HG03280 (cell line): ENCODE measurements around the gene MTMR10.

ENCODE experiments used
- ATAC-seq: cut with Tn5 transposase; IDR thresholded peaks from one replicate; pipeline ENCODE4 v1.9.1; 2021; ENCODE audit warnings: mild to moderate bottlenecking, moderate library complexity; ENCODE audit not compliant: unreplicated experiment

MTMR10 gene

GRCh38 chr15:30962079-30962478 is 29.3 kb downstream of the MTMR10 start:
- ATAC-seq = no peak

GRCh38 chr15:30958219-30958618 is 33.2 kb downstream of the MTMR10 start:
- no peak for ATAC-seq

GRCh38 chr15:30956216-30957124 is 35.0 kb downstream of the MTMR10 start:
- no peak for ATAC-seq

- no peak for ATAC-seq
Measured at GRCh38 chr15:30954674-30955073, 36.8 kb downstream of the MTMR10 start.

GRCh38 chr15:30953731-30954378 is 37.6 kb downstream of the MTMR10 start:
- ATAC-seq = no peak

GRCh38 chr15:30953183-30953582 is 38.2 kb downstream of the MTMR10 start:
- no peak for ATAC-seq

GRCh38 chr15:30943654-30944335 is 47.6 kb downstream of the MTMR10 start:
- ATAC-seq = no peak

GRCh38 chr15:30941520-30941919 is 49.9 kb downstream of the MTMR10 start:
- ATAC-seq = no peak

- no peak for ATAC-seq
Measured at GRCh38 chr15:30940359-30940758, 51.1 kb downstream of the MTMR10 start.

GRCh38 chr15:30939161-30939560 is 52.3 kb downstream of the MTMR10 start:
- ATAC-seq = no peak

- ATAC-seq = no peak
Measured at GRCh38 chr15:30933293-30933692, 58.1 kb downstream of the MTMR10 start.

GRCh38 chr15:30930422-30930821 is 61.0 kb downstream of the MTMR10 start:
- no peak for ATAC-seq

GRCh38 chr15:30929982-30930381 is 61.4 kb downstream of the MTMR10 start:
- no peak for ATAC-seq

- ATAC-seq = no peak
Measured at GRCh38 chr15:30929064-30929669, 62.3 kb downstream of the MTMR10 start.

GRCh38 chr15:30928076-30928475 is 63.4 kb downstream of the MTMR10 start:
- ATAC-seq = no peak

- no peak for ATAC-seq
Measured at GRCh38 chr15:30927148-30927761, 64.2 kb downstream of the MTMR10 start.

- ATAC-seq = no peak
Measured at GRCh38 chr15:30926161-30926560, 65.3 kb downstream of the MTMR10 start.

GRCh38 chr15:30925686-30926085 is 65.7 kb downstream of the MTMR10 start:
- no peak for ATAC-seq

GRCh38 chr15:30924353-30924752 is 67.1 kb downstream of the MTMR10 start:
- no peak for ATAC-seq

- no peak for ATAC-seq
Measured at GRCh38 chr15:30923429-30923828, 68.0 kb downstream of the MTMR10 start.
